Keratinocyte (primary cell): ENCODE measurements around the gene PNPT1.

ENCODE experiments used
- CTCF ChIP-seq, 3 experiments: IDR thresholded peaks in 1 of 3; conservative IDR thresholded peaks in 1 of 3; optimal IDR thresholded peaks in 1 of 3; 2 replicates in 2 of 3; 3 replicates in 1 of 3; pipeline versions ENCODE3 to v1.5.1; 2011; ENCODE audit warnings: low read length in 3 of 3, mild to moderate bottlenecking in 3 of 3, moderate library complexity in 2 of 3, control low read depth in 1 of 3, inconsistent platforms in 1 of 3; ENCODE audit not compliant: insufficient read depth in 2 of 3; ENCODE audit errors: extremely low read depth in 1 of 3
- EZH2 ChIP-seq: IDR thresholded peaks from one replicate; pipeline ENCODE4 v1.6.1; 2012; ENCODE audit warnings: inconsistent platforms, mild to moderate bottlenecking, low read length, moderate library complexity

- TF ChIP-seq CTCF (optimal IDR thresholded peaks at IDR 0.05 in 1 of 3, IDR thresholded peaks at IDR 0.05 in 1 of 3, conservative IDR thresholded peaks at IDR 0.05 in 1 of 3; ENCODE audit: extremely low read depth in 1 of 3, insufficient read depth in 2 of 3, low read length in 3 of 3) (no peak), EZH2 (no peak)
Observed at GRCh38 chr2:55590810-55591440, 102.7 kb downstream of the PNPT1 start.
